PC-9 (cell line): Measurements from ENCODE around the gene MMD. TPM values are rescaled to one million over a fixed set of nuclear protein-coding genes. Genes with fewer than 3 reads are reported as not detected.
"Not testable (repeated sequence)": the region's sequence is repeated elsewhere in the genome, so short reads cannot be mapped to it uniquely, and the experiment has no call there.

Experiments
- BruUV-seq: library from RNA; stranded (reverse); fragments of 400-500 nt; replicated peaks from 2 replicates; lab custom pipeline; 2021; lab: Mats Ljungman, UMichigan
- CTCF ChIA-PET: fragments of 300-600 bp; sonication (Branson Sonifier 250); formaldehyde crosslinking; loops from one replicate; lab custom pipeline; 2022; ENCODE audit warnings: antibody characterized with exemption; lab: Charles Lee
- POLR2A ChIA-PET: fragments of 300-600 bp; sonication (Branson Sonifier 250); formaldehyde crosslinking; loops from one replicate; lab custom pipeline; 2022; ENCODE audit warnings: antibody characterized with exemption; ENCODE audit not compliant: unreplicated experiment; lab: Charles Lee
- DNase-seq, 2 experiments: peaks; one replicate each; pipeline versions ENCODE4 v3.0.0 to v3.0.0-alpha.2; 2015 to 2022; ENCODE audit warnings: mixed read lengths in 1 of 2
- H2AFZ ChIP-seq: fragments of 200-600 bp; sonication (generic); 2 replicates; pipeline ENCODE4 v1.8.1; 2017; ENCODE audit warnings: antibody characterized with exemption
- H3F3A ChIP-seq: fragments of 200-600 bp; sonication (generic); 2 replicates; pipeline ENCODE4 v1.8.1; 2017; ENCODE audit warnings: antibody characterized with exemption, mild to moderate bottlenecking, low read depth; ENCODE audit not compliant: insufficient read depth
- H3K27ac ChIP-seq: fragments of 200-600 bp; sonication (generic); 2 replicates; pipeline ENCODE4 v1.6.1; 2016; ENCODE audit warnings: mixed run types
- H3K27me3 ChIP-seq: fragments of 200-600 bp; sonication (generic); 2 replicates; pipeline ENCODE4 v1.6.1; 2016; ENCODE audit warnings: low read depth, mixed run types; ENCODE audit not compliant: insufficient read depth
- H3K36me3 ChIP-seq: fragments of 200-600 bp; sonication (generic); 2 replicates; pipeline ENCODE4 v1.6.1; 2016; ENCODE audit warnings: low read depth, mixed run types
- H3K4me1 ChIP-seq: fragments of 200-600 bp; sonication (generic); replicated peaks from 2 replicates; pipeline ENCODE4 v1.6.1; 2016; ENCODE audit warnings: mixed run types; ENCODE audit not compliant: insufficient read depth
- H3K4me2 ChIP-seq: fragments of 200-600 bp; sonication (generic); 2 replicates; pipeline ENCODE4 v1.6.1; 2017; ENCODE audit warnings: mixed run types
- H3K4me3 ChIP-seq: fragments of 200-600 bp; sonication (generic); 2 replicates; pipeline ENCODE4 v1.6.1; 2016; ENCODE audit warnings: mixed run types
- H3K79me2 ChIP-seq: fragments of 200-600 bp; sonication (generic); 2 replicates; pipeline ENCODE4 v1.6.1; 2017; ENCODE audit warnings: low read depth, mixed run types
- H3K9me2 ChIP-seq: fragments of 200-600 bp; sonication (generic); 2 replicates; pipeline ENCODE4 v1.8.1; 2017; ENCODE audit warnings: mild to moderate bottlenecking; ENCODE audit not compliant: insufficient read depth
- H3K9me3 ChIP-seq: fragments of 200-600 bp; sonication (generic); 2 replicates; pipeline ENCODE4 v1.8.1; 2016; ENCODE audit warnings: low read depth; ENCODE audit not compliant: insufficient read depth
- H4K20me1 ChIP-seq: fragments of 200-600 bp; sonication (generic); 2 replicates; pipeline ENCODE4 v1.8.1; 2017; ENCODE audit not compliant: insufficient read depth
- EZH2 ChIP-seq: fragments of 200-600 bp; sonication (generic); IDR thresholded peaks from 2 replicates; pipeline ENCODE4 v1.8.0; 2017; ENCODE audit warnings: antibody characterized with exemption, low read depth
- intact Hi-C: fragments of 100-400 bp; cut with micrococcal nuclease; formaldehyde crosslinking; loops from one replicate; pipeline ENCODE4 v1.10.0; 2022; ENCODE audit not compliant: unreplicated experiment
- total RNA-seq: library from RNA; stranded (reverse); gene quantifications from 2 replicates; pipeline ENCODE4 v1.2.3, GENCODE V29; 2021
- TF ChIP-seq, protein P1 (sequence below): fragments of 200-600 bp; sonication (generic); conservative IDR thresholded peaks from 2 replicates; pipeline ENCODE4 v1.6.1; 2017; ENCODE audit warnings: mixed run types, antibody characterized with exemption, mild to moderate bottlenecking, moderate library complexity

The MMD gene
- total RNA-seq, 1 experiment from 2014 or later = 7.2 TPM

DNA sequence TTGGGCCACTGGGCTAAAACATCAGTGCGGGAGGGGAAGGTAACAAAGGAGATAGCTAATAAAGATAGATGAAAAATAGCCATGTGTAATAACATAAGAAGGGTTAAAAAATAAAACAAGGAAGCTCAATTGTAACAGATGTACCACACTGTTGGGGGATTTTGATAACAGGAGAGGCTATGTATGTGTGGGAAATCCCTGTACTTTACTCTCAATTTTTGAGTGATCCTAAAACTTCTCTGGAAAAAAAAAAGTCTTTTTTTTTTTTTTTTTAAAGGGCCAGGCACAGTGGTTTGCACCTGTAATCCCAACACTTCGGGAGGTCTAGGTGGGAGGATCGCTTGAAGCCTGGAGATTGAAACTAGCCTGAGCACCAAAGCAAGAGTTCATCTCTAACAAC lies 1.9 kb upstream of the MMD start:
- H2AFZ ChIP-seq = no peak overlapping the region
- H4K20me1 ChIP-seq = no peaks in the 10 kb centered on the region
- no peak overlapping the region for H3K4me2 ChIP-seq
- TF ChIP-seq EZH2 = no peak
- TF ChIP-seq, protein P1, sequence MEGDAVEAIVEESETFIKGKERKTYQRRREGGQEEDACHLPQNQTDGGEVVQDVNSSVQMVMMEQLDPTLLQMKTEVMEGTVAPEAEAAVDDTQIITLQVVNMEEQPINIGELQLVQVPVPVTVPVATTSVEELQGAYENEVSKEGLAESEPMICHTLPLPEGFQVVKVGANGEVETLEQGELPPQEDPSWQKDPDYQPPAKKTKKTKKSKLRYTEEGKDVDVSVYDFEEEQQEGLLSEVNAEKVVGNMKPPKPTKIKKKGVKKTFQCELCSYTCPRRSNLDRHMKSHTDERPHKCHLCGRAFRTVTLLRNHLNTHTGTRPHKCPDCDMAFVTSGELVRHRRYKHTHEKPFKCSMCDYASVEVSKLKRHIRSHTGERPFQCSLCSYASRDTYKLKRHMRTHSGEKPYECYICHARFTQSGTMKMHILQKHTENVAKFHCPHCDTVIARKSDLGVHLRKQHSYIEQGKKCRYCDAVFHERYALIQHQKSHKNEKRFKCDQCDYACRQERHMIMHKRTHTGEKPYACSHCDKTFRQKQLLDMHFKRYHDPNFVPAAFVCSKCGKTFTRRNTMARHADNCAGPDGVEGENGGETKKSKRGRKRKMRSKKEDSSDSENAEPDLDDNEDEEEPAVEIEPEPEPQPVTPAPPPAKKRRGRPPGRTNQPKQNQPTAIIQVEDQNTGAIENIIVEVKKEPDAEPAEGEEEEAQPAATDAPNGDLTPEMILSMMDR = no peak
- no peaks in the 10 kb centered on the region for H3K36me3 ChIP-seq
- H3K27ac ChIP-seq = no peak overlapping the region
- intact Hi-C loops = no loop called here
- H3K9me2 ChIP-seq = no peaks in the 10 kb centered on the region
- peaks cover 17% of the 10 kb centered on the region; the same call in 1 of the 2 replicates for H3K79me2 ChIP-seq
- H3F3A ChIP-seq = no peaks in the 10 kb centered on the region
- no peaks in the 10 kb centered on the region for H3K27me3 ChIP-seq
- peaks cover 21% of the 10 kb centered on the region; the same call in 1 of the 2 replicates for H3K4me1 ChIP-seq
- no peak overlapping the region for H3K4me3 ChIP-seq
- BruUV-seq = no TSS peak
- POLR2A ChIA-PET = no interaction called here
- CTCF ChIA-PET = no interaction called here
- no peaks in the 10 kb centered on the region for H3K9me3 ChIP-seq
- DNase-seq = no peak

GRCh38 chr17:55422828-55423164 lies 1.2 kb upstream of the MMD start:
- DNase-seq, H3F3A ChIP-seq, BruUV-seq, H2AFZ ChIP-seq, POLR2A ChIA-PET, CTCF ChIA-PET, H3K27me3 ChIP-seq, H3K4me3 ChIP-seq, H4K20me1 ChIP-seq, H3K9me2 ChIP-seq, H3K36me3 ChIP-seq, H3K27ac ChIP-seq, H3K9me3 ChIP-seq: not testable (repeated sequence)
- peak overlapping the region; percentile 74; the same call in 1 of the 2 replicates for H3K4me2 ChIP-seq
- intact Hi-C loops = loop anchor here (1.0 kb wide), 1 partner anchor 11 kb away; no protein-coding TSS in a partner anchor
- peaks cover 17% of the 10 kb centered on the region; the same call in 1 of the 2 replicates for H3K79me2 ChIP-seq
- peaks cover 21% of the 10 kb centered on the region; the same call in 1 of the 2 replicates for H3K4me1 ChIP-seq

DNA sequence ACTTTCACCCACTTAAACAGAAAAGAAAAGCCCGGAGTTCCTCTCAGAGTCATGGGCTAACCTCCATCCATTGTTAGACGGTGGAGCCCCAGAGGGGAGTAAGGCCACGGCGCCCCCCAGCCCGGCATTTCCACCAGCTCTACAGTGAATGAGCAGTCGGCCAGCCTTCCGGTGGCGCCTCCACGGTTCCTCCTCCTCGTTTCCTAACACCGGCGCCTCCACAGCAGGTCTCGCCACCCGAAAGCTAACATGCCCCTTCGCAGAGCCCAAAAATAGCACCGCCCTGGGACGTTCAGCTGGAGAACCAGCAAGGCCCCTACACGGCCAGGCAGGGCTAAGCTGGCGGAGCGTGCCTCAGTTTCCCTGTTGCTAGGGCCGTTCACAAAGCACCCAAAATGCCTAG lies 858 bp downstream of the MMD start:
- ChIA-PET POLR2A (no interaction called here), CTCF (no interaction called here)
- Histone ChIP-seq H3K4me1 (peaks cover 21% of the 10 kb centered on the region; the same call in 1 of the 2 replicates), H3K79me2 (peaks cover 17% of the 10 kb centered on the region; the same call in 1 of the 2 replicates), H3K27me3 (no peaks in the 10 kb centered on the region), H3K4me2 (peak overlapping the region; percentile 96), H3F3A (no peaks in the 10 kb centered on the region), H3K9me2 (no peaks in the 10 kb centered on the region), H3K27ac (no peak overlapping the region), H3K9me3 (no peaks in the 10 kb centered on the region), H3K36me3 (no peaks in the 10 kb centered on the region), H2AFZ (peak overlapping the region; percentile 98), H4K20me1 (no peaks in the 10 kb centered on the region), H3K4me3 (peak overlapping the region; percentile 97)
- TF ChIP-seq, protein P1 = no peak
- TF ChIP-seq EZH2 = no peak
- BruUV-seq = no TSS peak
- intact Hi-C loops = no loop called here
- DNase-seq = no peak
